Measurements from ENCODE around the gene GRK5.

The GRK5 gene

DNA sequence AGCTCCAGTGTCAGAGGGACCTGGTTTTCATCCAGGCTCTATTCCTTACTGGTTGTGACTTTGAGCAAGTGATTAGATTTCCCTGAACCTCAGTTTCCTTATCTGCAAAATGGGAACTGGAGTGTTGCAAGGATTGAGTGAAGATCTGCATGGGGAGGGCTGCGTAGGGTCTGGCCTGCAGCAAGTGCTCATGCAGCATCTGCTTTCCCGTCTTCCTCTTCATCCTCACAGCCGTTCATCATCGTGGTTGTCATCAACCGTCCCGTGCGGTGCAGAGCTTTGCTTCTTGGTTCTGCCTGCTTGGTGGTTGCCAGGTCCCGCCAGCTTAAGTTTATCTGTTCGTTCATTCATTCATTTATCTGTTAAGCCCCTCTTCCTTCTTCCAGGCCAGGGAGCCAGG is 135.0 kb downstream of the GRK5 start:
- no peaks in the 10 kb centered on the region for H3K36me3 ChIP-seq (ENCODE audit: low read length)
- H3K9me3 ChIP-seq (ENCODE audit: insufficient read depth, low read length) = no peaks in the 10 kb centered on the region
- no peak overlapping the region for H2AFZ ChIP-seq (ENCODE audit: low read depth, low read length, severe bottlenecking)
- no peak overlapping the region for H3K27ac ChIP-seq (ENCODE audit: low read depth, low read length)
- no peaks in the 10 kb centered on the region for H3K27me3 ChIP-seq (ENCODE audit: low read length)
- no peaks in the 10 kb centered on the region for H3F3A ChIP-seq (ENCODE audit: insufficient read depth)
- H3K9me2 ChIP-seq (replicated peaks; ENCODE audit: insufficient read depth, low read length) = no peaks in the 10 kb centered on the region
- H3K4me2 ChIP-seq (ENCODE audit: low read depth, low read length, poor library complexity, severe bottlenecking) = no peak overlapping the region
- H3K79me2 ChIP-seq (ENCODE audit: insufficient read depth, low read length) = no peaks in the 10 kb centered on the region
- no peak overlapping the region for H3K4me3 ChIP-seq (ENCODE audit: insufficient read depth, low read length, poor library complexity, severe bottlenecking)
- no peaks in the 10 kb centered on the region for H4K20me1 ChIP-seq (ENCODE audit: low read depth, low read length)
- no peak overlapping the region for H3K9ac ChIP-seq (ENCODE audit: low read length)
- TF ChIP-seq, protein P1, sequence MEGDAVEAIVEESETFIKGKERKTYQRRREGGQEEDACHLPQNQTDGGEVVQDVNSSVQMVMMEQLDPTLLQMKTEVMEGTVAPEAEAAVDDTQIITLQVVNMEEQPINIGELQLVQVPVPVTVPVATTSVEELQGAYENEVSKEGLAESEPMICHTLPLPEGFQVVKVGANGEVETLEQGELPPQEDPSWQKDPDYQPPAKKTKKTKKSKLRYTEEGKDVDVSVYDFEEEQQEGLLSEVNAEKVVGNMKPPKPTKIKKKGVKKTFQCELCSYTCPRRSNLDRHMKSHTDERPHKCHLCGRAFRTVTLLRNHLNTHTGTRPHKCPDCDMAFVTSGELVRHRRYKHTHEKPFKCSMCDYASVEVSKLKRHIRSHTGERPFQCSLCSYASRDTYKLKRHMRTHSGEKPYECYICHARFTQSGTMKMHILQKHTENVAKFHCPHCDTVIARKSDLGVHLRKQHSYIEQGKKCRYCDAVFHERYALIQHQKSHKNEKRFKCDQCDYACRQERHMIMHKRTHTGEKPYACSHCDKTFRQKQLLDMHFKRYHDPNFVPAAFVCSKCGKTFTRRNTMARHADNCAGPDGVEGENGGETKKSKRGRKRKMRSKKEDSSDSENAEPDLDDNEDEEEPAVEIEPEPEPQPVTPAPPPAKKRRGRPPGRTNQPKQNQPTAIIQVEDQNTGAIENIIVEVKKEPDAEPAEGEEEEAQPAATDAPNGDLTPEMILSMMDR (IDR thresholded peaks at IDR 0.05; ENCODE audit: insufficient read depth, low read length, poor library complexity, severe bottlenecking) = no peak
- TF ChIP-seq EZH2phosphoT487 (conservative IDR thresholded peaks at IDR 0.05; ENCODE audit: low read length) = no peak

DNA sequence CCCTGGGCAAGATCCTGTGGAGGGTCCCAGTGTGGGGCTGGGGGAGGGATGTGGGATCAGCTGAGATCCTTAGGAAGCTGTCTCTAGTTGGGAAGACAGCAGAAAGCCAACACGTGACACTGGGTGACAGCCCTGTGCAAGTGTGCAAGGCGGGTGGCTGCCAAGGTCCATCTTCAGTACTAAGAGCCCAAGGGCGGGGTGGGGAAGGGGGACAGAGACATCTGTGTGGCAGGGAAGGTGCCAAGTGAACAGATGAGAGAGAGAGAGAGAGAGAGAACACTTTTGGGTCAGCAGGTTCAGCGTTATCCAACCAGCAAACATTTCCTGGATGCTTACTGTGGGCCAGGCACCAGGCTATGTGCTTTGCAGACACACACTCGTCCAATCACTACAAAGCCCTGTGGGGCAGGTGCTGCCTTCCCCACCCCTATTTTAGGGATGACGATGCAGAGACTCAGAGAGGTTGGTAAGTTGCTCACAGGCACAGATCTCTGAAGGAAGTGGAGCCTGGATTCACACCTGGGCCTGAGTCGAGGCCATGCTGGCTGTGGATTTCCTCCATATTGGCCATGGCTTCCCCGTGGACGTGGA is 135.7 kb downstream of the GRK5 start:
- TF ChIP-seq, protein P1 (IDR thresholded peaks at IDR 0.05; ENCODE audit: insufficient read depth, low read length, poor library complexity, severe bottlenecking) = no peak
- no peak for TF ChIP-seq EZH2phosphoT487 (conservative IDR thresholded peaks at IDR 0.05; ENCODE audit: low read length)

GRCh38 chr10:119344381-119344780 is 137.0 kb downstream of the GRK5 start:
- no peak overlapping the region for H3K27ac ChIP-seq (ENCODE audit: low read depth, low read length)
- H3K36me3 ChIP-seq (ENCODE audit: low read length) = no peaks in the 10 kb centered on the region
- H2AFZ ChIP-seq (ENCODE audit: low read depth, low read length, severe bottlenecking) = no peak overlapping the region
- no peak overlapping the region for H3K9ac ChIP-seq (ENCODE audit: low read length)
- H3K27me3 ChIP-seq (ENCODE audit: low read length) = no peaks in the 10 kb centered on the region
- no peaks in the 10 kb centered on the region for H4K20me1 ChIP-seq (ENCODE audit: low read depth, low read length)
- H3K79me2 ChIP-seq (ENCODE audit: insufficient read depth, low read length) = no peaks in the 10 kb centered on the region
- no peaks in the 10 kb centered on the region for H3F3A ChIP-seq (ENCODE audit: insufficient read depth)
- no peak for TF ChIP-seq EZH2phosphoT487 (conservative IDR thresholded peaks at IDR 0.05; ENCODE audit: low read length)
- TF ChIP-seq, protein P1 (IDR thresholded peaks at IDR 0.05; ENCODE audit: insufficient read depth, low read length, poor library complexity, severe bottlenecking) = no peak
- H3K9me3 ChIP-seq (ENCODE audit: insufficient read depth, low read length) = no peaks in the 10 kb centered on the region
- H3K4me2 ChIP-seq (ENCODE audit: low read depth, low read length, poor library complexity, severe bottlenecking) = no peak overlapping the region
- no peaks in the 10 kb centered on the region for H3K9me2 ChIP-seq (replicated peaks; ENCODE audit: insufficient read depth, low read length)
- no peak overlapping the region for H3K4me3 ChIP-seq (ENCODE audit: insufficient read depth, low read length, poor library complexity, severe bottlenecking)

More for the DNA sequence above, 135.7 kb downstream of the GRK5 start:
- Histone ChIP-seq H3K27me3 (ENCODE audit: low read length) (no peaks in the 10 kb centered on the region), H3K36me3 (ENCODE audit: low read length) (no peaks in the 10 kb centered on the region), H3K27ac (ENCODE audit: low read depth, low read length) (no peak overlapping the region), H3K9ac (ENCODE audit: low read length) (no peak overlapping the region), H3K9me2 (replicated peaks; ENCODE audit: insufficient read depth, low read length) (no peaks in the 10 kb centered on the region), H3K4me3 (ENCODE audit: insufficient read depth, low read length, poor library complexity, severe bottlenecking) (no peak overlapping the region), H3F3A (ENCODE audit: insufficient read depth) (no peaks in the 10 kb centered on the region), H3K79me2 (ENCODE audit: insufficient read depth, low read length) (no peaks in the 10 kb centered on the region), H4K20me1 (ENCODE audit: low read depth, low read length) (no peaks in the 10 kb centered on the region), H2AFZ (ENCODE audit: low read depth, low read length, severe bottlenecking) (no peak overlapping the region), H3K9me3 (ENCODE audit: insufficient read depth, low read length) (no peaks in the 10 kb centered on the region), H3K4me2 (ENCODE audit: low read depth, low read length, poor library complexity, severe bottlenecking) (no peak overlapping the region)
